Measurements from ENCODE around the gene PNPLA7.

PNPLA7 gene

GRCh38 chr9:137502008-137502911, 47.9 kb downstream of the PNPLA7 start:
- Histone ChIP-seq H3K36me3 (ENCODE audit: low read depth) (no peaks in the 10 kb centered on the region), H3K9me3 (ENCODE audit: severe bottlenecking) (no peaks in the 10 kb centered on the region), H3K4me1 (ENCODE audit: insufficient read depth, poor library complexity, severe bottlenecking) (no peaks in the 10 kb centered on the region), H3K27ac (ENCODE audit: poor library complexity, severe bottlenecking) (no peak overlapping the region), H3K27me3 (ENCODE audit: insufficient read depth, poor library complexity, severe bottlenecking) (no peaks in the 10 kb centered on the region), H3K4me3 (ENCODE audit: severe bottlenecking) (no peak overlapping the region)
- peak; percentile 73 for ATAC-seq (ENCODE audit: low read depth)
- DNase-seq (ENCODE audit: low spot score), result no peak
- TF ChIP-seq, protein P1, sequence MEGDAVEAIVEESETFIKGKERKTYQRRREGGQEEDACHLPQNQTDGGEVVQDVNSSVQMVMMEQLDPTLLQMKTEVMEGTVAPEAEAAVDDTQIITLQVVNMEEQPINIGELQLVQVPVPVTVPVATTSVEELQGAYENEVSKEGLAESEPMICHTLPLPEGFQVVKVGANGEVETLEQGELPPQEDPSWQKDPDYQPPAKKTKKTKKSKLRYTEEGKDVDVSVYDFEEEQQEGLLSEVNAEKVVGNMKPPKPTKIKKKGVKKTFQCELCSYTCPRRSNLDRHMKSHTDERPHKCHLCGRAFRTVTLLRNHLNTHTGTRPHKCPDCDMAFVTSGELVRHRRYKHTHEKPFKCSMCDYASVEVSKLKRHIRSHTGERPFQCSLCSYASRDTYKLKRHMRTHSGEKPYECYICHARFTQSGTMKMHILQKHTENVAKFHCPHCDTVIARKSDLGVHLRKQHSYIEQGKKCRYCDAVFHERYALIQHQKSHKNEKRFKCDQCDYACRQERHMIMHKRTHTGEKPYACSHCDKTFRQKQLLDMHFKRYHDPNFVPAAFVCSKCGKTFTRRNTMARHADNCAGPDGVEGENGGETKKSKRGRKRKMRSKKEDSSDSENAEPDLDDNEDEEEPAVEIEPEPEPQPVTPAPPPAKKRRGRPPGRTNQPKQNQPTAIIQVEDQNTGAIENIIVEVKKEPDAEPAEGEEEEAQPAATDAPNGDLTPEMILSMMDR (IDR thresholded peaks at IDR 0.05; ENCODE audit: poor library complexity, severe bottlenecking), result no peak

GRCh38 chr9:137501457-137501856, 48.7 kb downstream of the PNPLA7 start:
- Histone ChIP-seq H3K27ac (ENCODE audit: poor library complexity, severe bottlenecking) (no peak overlapping the region), H3K4me3 (ENCODE audit: severe bottlenecking) (no peak overlapping the region), H3K4me1 (ENCODE audit: insufficient read depth, poor library complexity, severe bottlenecking) (no peaks in the 10 kb centered on the region), H3K36me3 (ENCODE audit: low read depth) (no peaks in the 10 kb centered on the region), H3K9me3 (ENCODE audit: severe bottlenecking) (no peaks in the 10 kb centered on the region), H3K27me3 (ENCODE audit: insufficient read depth, poor library complexity, severe bottlenecking) (no peaks in the 10 kb centered on the region)
- ATAC-seq (ENCODE audit: low read depth) (no peak), DNase-seq (ENCODE audit: low spot score) (no peak)
- TF ChIP-seq, protein P1 (IDR thresholded peaks at IDR 0.05; ENCODE audit: poor library complexity, severe bottlenecking), result no peak

GRCh38 chr9:137500666-137501397, 49.4 kb downstream of the PNPLA7 start:
- H3K27ac ChIP-seq (ENCODE audit: poor library complexity, severe bottlenecking), result no peak overlapping the region
- H3K4me3 ChIP-seq (ENCODE audit: severe bottlenecking), result no peak overlapping the region
- no peaks in the 10 kb centered on the region for H3K36me3 ChIP-seq (ENCODE audit: low read depth)
- no peaks in the 10 kb centered on the region for H3K27me3 ChIP-seq (ENCODE audit: insufficient read depth, poor library complexity, severe bottlenecking)
- DNase-seq (ENCODE audit: low spot score), result no peak
- ATAC-seq (ENCODE audit: low read depth), result no peak
- TF ChIP-seq, protein P1 (IDR thresholded peaks at IDR 0.05; ENCODE audit: poor library complexity, severe bottlenecking), result no peak
- no peaks in the 10 kb centered on the region for H3K9me3 ChIP-seq (ENCODE audit: severe bottlenecking)
- H3K4me1 ChIP-seq (ENCODE audit: insufficient read depth, poor library complexity, severe bottlenecking), result no peaks in the 10 kb centered on the region

DNA sequence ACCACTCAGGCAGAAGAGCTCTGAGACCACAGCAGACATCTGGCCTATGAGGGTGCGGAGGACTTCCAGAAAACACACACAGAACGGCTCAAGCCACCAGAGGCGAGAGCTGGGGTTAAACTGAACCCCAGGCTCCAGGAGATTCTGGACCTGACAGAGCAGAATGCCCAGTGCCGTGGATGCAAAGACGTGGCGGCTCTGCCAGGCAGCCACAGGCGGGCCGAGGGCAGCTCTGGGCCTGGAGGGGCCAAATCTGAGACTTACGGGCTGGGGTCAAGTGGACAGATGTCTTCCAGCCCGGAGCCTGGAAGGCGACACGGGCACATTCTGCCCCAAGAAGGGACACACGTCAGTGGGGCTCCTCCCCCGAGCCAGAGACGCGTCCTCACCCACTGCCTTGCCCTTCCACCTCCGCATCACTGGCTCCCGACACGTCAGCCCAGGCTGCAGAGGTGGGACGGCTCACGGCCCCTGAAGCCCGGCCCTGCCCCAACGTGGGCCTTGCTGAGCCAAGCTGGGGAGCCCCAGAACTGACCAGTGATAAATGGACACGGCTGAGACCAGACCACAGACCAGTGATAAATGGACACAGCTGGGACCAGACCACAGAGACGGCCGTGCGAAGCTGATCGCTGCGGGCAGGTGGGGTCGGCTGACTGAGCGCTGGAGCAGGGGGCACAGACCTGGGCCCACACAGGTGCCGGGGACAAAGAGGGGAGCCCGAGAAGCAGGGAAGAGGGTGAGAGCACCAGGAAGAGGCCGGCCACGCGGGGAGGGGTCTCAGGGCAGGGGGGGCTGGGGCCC, 50.1 kb downstream of the PNPLA7 start:
- TF ChIP-seq, protein P1 (IDR thresholded peaks at IDR 0.05; ENCODE audit: poor library complexity, severe bottlenecking), result no peak
- no peak overlapping the region for H3K27ac ChIP-seq (ENCODE audit: poor library complexity, severe bottlenecking)
- no peaks in the 10 kb centered on the region for H3K27me3 ChIP-seq (ENCODE audit: insufficient read depth, poor library complexity, severe bottlenecking)
- H3K4me3 ChIP-seq (ENCODE audit: severe bottlenecking), result no peak overlapping the region
- ATAC-seq (ENCODE audit: low read depth), result no peak
- no peaks in the 10 kb centered on the region for H3K9me3 ChIP-seq (ENCODE audit: severe bottlenecking)
- H3K4me1 ChIP-seq (ENCODE audit: insufficient read depth, poor library complexity, severe bottlenecking), result no peaks in the 10 kb centered on the region
- DNase-seq (ENCODE audit: low spot score), result no peak
- H3K36me3 ChIP-seq (ENCODE audit: low read depth), result no peaks in the 10 kb centered on the region
